HG03159 (cell line): ENCODE measurements around the gene L3MBTL4.
"Not testable (repeated sequence)": the region's sequence is repeated elsewhere in the genome, so short reads cannot be mapped to it uniquely, and the experiment has no call there.

ENCODE experiments used
- ATAC-seq: cut with Tn5 transposase; IDR thresholded peaks from one replicate; pipeline ENCODE4 v1.9.1; 2021; ENCODE audit warnings: mild to moderate bottlenecking, moderate library complexity; ENCODE audit not compliant: unreplicated experiment

L3MBTL4 gene

GRCh38 chr18:6120820-6121279 is 293.9 kb downstream of the L3MBTL4 start:
- no peak for ATAC-seq

GRCh38 chr18:6119761-6120160 is 294.9 kb downstream of the L3MBTL4 start:
- no peak for ATAC-seq

- ATAC-seq: no peak
Measured at GRCh38 chr18:6118080-6118479, 296.6 kb downstream of the L3MBTL4 start.

- ATAC-seq: no peak
Measured at GRCh38 chr18:6115710-6116109, 299.0 kb downstream of the L3MBTL4 start.

- ATAC-seq: no peak
Measured at GRCh38 chr18:6113650-6114049, 301.1 kb downstream of the L3MBTL4 start.

- no peak for ATAC-seq
Measured at GRCh38 chr18:6111726-6112125, 303.0 kb downstream of the L3MBTL4 start.

- no peak for ATAC-seq
Measured at GRCh38 chr18:6109743-6110142, 305.0 kb downstream of the L3MBTL4 start.

GRCh38 chr18:6107794-6108193 is 306.9 kb downstream of the L3MBTL4 start:
- no peak for ATAC-seq

- ATAC-seq: no peak
Measured at GRCh38 chr18:6106091-6106685, 308.5 kb downstream of the L3MBTL4 start.

- no peak for ATAC-seq
Measured at GRCh38 chr18:6103741-6104140, 311.0 kb downstream of the L3MBTL4 start.

- ATAC-seq: no peak
Measured at GRCh38 chr18:6096730-6097129, 318.0 kb downstream of the L3MBTL4 start.

- ATAC-seq: no peak
Measured at GRCh38 chr18:6088432-6088831, 326.3 kb downstream of the L3MBTL4 start.

GRCh38 chr18:6086731-6087130 is 328.0 kb downstream of the L3MBTL4 start:
- no peak for ATAC-seq

- ATAC-seq: no peak
Measured at GRCh38 chr18:6079406-6079805, 335.3 kb downstream of the L3MBTL4 start.

GRCh38 chr18:6078877-6079276 is 335.8 kb downstream of the L3MBTL4 start:
- no peak for ATAC-seq

- ATAC-seq: not testable (repeated sequence)
Measured at GRCh38 chr18:6072423-6072822, 342.3 kb downstream of the L3MBTL4 start.

- ATAC-seq: no peak
Measured at GRCh38 chr18:6069539-6069938, 345.2 kb downstream of the L3MBTL4 start.

- ATAC-seq: no peak
Measured at GRCh38 chr18:6069103-6069502, 345.6 kb downstream of the L3MBTL4 start.

GRCh38 chr18:6060149-6060548 is 354.6 kb downstream of the L3MBTL4 start:
- ATAC-seq: no peak

- ATAC-seq: no peak
Measured at GRCh38 chr18:6059551-6059950, 355.2 kb downstream of the L3MBTL4 start.

- ATAC-seq: no peak
Measured at GRCh38 chr18:6058941-6059340, 355.8 kb downstream of the L3MBTL4 start.

- ATAC-seq: no peak
Measured at GRCh38 chr18:6057604-6058003, 357.1 kb downstream of the L3MBTL4 start.
